GM18909 (cell line): Measurements from ENCODE around the gene TCF25.
"Not testable (repeated sequence)": the region's sequence is repeated elsewhere in the genome, so short reads cannot be mapped to it uniquely, and the experiment has no call there.

ENCODE experiments used
- ATAC-seq: cut with Tn5 transposase; IDR thresholded peaks from one replicate; pipeline ENCODE4 v1.9.1; 2021; ENCODE audit warnings: mild to moderate bottlenecking; ENCODE audit not compliant: unreplicated experiment, poor library complexity

Gene TCF25

GRCh38 chr16:89900885-89901284 lies 27.5 kb downstream of the TCF25 start:
- ATAC-seq: no peak

- ATAC-seq: no peak
Measured at GRCh38 chr16:89902980-89903379, 29.6 kb downstream of the TCF25 start.

- ATAC-seq: no peak
Measured at GRCh38 chr16:89903908-89904515, 30.6 kb downstream of the TCF25 start.

- no peak for ATAC-seq
Measured at GRCh38 chr16:89904606-89905510, 31.5 kb downstream of the TCF25 start.

- no peak for ATAC-seq
Measured at GRCh38 chr16:89905511-89906139, 32.2 kb downstream of the TCF25 start.

DNA sequence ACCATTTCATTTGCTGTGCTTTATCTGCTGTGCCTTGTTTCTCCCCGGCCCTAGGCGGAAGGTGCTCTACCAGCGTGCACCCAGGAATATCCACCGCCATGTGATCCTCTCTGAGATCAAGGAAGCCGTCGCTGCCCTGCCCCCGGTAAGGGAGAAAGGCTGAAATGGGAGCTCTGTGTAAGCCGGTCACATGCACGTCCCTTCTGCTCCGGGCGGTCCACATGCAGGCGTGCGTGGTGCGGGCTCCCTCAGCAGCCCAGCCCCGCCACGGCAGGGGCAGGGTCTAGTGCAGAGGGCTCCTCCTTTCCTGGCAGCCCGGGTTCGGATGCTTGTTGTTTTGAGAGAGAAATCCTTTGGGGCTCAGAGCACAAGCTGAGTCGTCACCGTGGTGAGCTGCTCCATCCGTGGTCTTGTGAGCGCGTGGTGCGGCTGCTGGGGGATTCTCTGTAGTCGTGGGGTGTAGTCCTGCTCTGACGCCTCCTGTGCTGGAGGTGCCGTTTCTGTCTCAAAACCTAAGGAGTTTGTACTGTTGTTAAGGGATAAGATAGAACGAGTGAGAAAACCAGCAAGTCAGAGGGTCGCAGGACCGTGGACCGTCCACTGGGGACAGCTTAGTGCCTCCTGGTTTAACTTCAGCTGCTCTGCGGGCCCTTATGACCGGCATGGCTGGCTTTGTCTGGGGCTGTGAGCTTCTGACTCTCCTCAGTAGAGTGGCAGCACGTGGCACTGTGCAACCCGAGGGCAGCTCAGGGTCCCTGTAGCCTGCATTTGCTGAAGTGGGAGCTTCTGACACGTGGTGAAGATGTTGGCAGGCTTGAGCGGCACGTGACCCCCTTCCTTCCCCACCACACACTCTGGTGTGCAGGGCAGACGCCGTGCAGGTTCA lies 33.0 kb downstream of the TCF25 start:
- no peak for ATAC-seq

GRCh38 chr16:89907055-89907814 lies 33.8 kb downstream of the TCF25 start:
- no peak for ATAC-seq

GRCh38 chr16:89908236-89908635 lies 34.8 kb downstream of the TCF25 start:
- no peak for ATAC-seq

GRCh38 chr16:89909777-89910716 lies 36.7 kb downstream of the TCF25 start:
- peak; percentile 45 for ATAC-seq

GRCh38 chr16:89910717-89911354 lies 37.4 kb downstream of the TCF25 start:
- no peak for ATAC-seq

DNA sequence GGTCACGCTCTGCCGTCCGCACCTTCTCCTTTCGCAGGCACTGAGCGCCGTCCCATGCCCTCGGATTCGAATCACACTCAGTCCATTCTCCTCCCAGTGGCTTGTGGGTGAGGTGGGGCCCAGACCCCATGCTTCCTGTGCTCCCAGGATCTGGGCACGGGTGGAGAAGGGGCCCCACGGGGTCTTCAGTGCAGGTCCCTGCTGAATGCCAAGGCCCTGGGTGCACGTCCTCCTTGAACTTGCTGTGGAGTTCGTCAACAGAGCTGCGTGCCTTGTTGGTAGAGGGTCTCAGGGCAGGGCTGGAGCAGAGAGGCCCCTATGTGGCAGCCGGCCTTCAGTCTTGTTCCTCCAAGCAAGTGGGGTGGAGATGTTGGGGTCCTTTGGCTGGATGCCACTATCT lies 38.0 kb downstream of the TCF25 start:
- no peak for ATAC-seq

DNA sequence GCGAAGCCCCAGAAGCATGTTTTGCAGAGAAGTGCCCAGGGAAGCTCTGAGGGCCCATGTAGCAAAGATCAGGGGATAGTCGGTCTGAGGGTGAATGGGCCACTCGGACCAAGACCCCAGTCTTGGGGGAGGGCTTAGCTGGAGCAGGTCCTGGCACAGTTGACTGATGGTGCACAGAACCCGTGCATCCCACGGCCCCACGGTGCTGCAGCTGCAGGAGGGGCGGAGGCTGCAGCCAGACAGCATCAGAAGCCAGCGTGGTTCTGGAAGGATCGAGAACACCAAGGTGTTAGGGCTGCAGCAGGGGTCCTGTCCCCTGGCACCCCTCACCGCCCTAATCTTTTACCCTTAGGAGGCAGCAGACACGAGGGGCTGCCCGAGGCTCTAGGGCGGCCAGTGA lies 38.8 kb downstream of the TCF25 start:
- no peak for ATAC-seq

- ATAC-seq: no peak
Measured at GRCh38 chr16:89912627-89913026, 39.2 kb downstream of the TCF25 start.

DNA sequence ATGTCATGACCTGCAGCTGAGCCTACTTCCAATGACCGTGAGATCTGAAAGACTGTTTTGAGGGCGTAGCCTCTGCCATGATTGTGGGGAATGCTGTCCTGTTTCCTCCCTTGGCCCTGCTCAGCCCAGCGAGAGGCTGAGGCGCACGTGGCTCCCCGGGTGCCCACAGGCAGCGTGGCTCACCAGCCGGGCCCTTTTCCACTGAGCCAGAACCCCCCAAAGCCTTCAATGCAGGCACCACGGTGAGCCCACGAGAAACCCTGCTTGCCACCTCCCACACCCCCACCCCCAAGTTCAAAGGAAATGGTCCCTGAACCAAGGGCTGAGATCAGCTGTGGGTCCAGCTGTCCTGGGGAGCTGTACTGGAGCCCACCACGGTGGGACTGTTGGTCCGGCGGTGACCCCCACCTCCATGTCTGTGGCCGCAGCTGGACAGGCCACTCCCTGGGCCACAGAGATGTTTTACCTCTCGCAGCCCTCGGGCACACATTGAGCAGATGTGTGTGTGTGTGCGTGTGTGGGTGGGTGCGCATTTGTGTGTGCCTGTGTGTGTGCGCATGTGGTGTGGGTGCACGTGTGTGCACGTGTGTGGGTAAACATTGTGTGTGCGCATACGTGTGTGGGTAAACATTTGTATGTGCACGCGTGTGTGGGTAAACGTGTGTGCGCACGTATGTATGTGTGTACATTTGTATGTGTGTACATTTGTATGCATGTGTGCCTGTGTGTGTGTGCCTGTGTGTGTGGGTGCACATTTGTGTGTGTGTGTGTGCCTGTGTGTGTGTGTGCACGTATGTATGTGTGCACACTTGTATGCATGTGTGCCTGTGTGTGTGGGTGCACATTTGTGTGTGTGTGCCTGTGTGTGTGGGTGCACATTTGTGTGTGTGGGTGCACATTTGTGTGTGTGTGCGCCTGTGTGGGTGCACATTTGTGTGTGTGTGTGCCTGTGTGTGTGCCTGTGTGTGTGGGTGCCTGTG lies 40.3 kb downstream of the TCF25 start:
- ATAC-seq: no peak

- ATAC-seq: not testable (repeated sequence)
Measured at GRCh38 chr16:89914642-89915285, 41.4 kb downstream of the TCF25 start.
